Progenitor cell of endocrine pancreas (in vitro differentiated cells): ENCODE data around the gene ASAP3. TPM values are rescaled to one million over a fixed set of nuclear protein-coding genes. Genes with fewer than 3 reads are reported as not detected.

ENCODE experiments used
- DNase-seq: peaks from one replicate; pipeline ENCODE4 v3.0.0; 2021; ENCODE audit warnings: low spot score; ENCODE audit not compliant: unreplicated experiment
- H3K27ac Mint-ChIP-seq: 2 replicates; pipeline ENCODE4 v1.8.0; 2021; ENCODE audit warnings: mild to moderate bottlenecking, moderate library complexity, mixed read lengths
- H3K27me3 Mint-ChIP-seq: 2 replicates; pipeline ENCODE4 v1.8.0; 2021; ENCODE audit warnings: mixed read lengths
- H3K36me3 Mint-ChIP-seq: 2 replicates; pipeline ENCODE4 v1.8.0; 2022; ENCODE audit warnings: mixed read lengths; ENCODE audit not compliant: insufficient read depth
- H3K4me1 Mint-ChIP-seq: 2 replicates; pipeline ENCODE4 v1.8.0; 2021; ENCODE audit warnings: low read depth, mixed read lengths
- H3K4me3 Mint-ChIP-seq: 2 replicates; pipeline ENCODE4 v1.8.0; 2021; ENCODE audit warnings: low read depth, mild to moderate bottlenecking, moderate library complexity, mixed read lengths
- H3K9me3 Mint-ChIP-seq: 2 replicates; pipeline ENCODE4 v1.8.0; 2021; ENCODE audit warnings: low read depth, mixed read lengths
- CTCF ChIP-seq: fragments of 200-600 bp; sonication (generic); IDR thresholded peaks from one replicate; pipeline ENCODE4 v1.5.0; 2021; ENCODE audit warnings: antibody characterized with exemption, mild to moderate bottlenecking; ENCODE audit not compliant: unreplicated experiment
- total RNA-seq: library from RNA; stranded (reverse); gene quantifications from 2 replicates; pipeline ENCODE4 v1.2.1, GENCODE V29; 2021

ASAP3 gene
- total RNA-seq, 1 donor from 2014 or later: 67.8 TPM

DNA sequence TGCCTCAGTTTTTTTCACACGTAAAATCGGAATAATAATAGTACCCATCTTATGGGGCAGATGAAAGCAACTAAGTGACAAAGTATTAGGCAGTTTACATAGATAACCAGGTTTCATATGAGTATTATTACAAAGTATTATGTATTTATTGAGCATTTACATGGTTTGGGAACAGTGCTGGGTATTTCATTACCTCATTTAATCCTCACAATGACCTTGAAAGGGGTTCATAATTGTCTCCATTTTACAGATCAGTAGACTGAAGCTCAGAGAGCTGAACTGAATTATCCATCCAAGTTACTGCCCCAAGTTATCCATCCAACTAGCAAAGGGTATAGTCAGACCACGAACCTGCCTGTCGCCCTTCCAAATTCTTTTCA lies 80.6 kb downstream of the ASAP3 start:
- no peak for DNase-seq
- Mint-ChIP-seq H3K4me1 (peaks cover 1% of the 10 kb centered on the region), H3K27me3 (no peaks in the 10 kb centered on the region), H3K36me3 (peaks cover 3% of the 10 kb centered on the region), H3K4me3 (no peak overlapping the region), H3K9me3 (no peaks in the 10 kb centered on the region), H3K27ac (no peak overlapping the region)
- TF ChIP-seq CTCF: no peak

DNA sequence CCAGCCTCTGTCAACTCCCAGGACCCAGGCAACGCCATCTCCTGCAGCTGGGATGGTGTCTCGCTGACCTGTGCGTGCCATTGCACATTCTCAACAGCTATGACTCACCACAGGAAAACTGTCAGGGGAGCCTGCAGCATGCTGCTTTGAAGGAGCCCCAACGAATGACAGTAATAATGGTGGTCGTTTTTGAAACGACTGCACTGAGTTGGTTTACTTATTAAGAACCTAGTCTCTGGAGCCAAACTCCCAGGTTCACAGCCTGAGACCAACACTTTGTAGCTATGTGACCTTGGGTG lies 81.0 kb downstream of the ASAP3 start:
- no peak overlapping the region for H3K27ac Mint-ChIP-seq
- H3K27me3 Mint-ChIP-seq: no peaks in the 10 kb centered on the region
- no peaks in the 10 kb centered on the region for H3K9me3 Mint-ChIP-seq
- H3K4me1 Mint-ChIP-seq: peaks cover 1% of the 10 kb centered on the region
- no peak overlapping the region for H3K4me3 Mint-ChIP-seq
- peaks cover 3% of the 10 kb centered on the region for H3K36me3 Mint-ChIP-seq
- no peak for DNase-seq
- TF ChIP-seq CTCF: no peak

- Mint-ChIP-seq H3K9me3 (no peaks in the 10 kb centered on the region), H3K36me3 (peaks cover 3% of the 10 kb centered on the region), H3K4me3 (no peak overlapping the region), H3K4me1 (peaks cover 1% of the 10 kb centered on the region), H3K27ac (no peak overlapping the region), H3K27me3 (no peaks in the 10 kb centered on the region)
- no peak for TF ChIP-seq CTCF
- DNase-seq: no peak
Observed at GRCh38 chr1:23402286-23403037, 81.5 kb downstream of the ASAP3 start.

- no peaks in the 10 kb centered on the region for H3K9me3 Mint-ChIP-seq
- H3K27ac Mint-ChIP-seq: no peak overlapping the region
- H3K4me3 Mint-ChIP-seq: no peak overlapping the region
- no peak for DNase-seq
- H3K36me3 Mint-ChIP-seq: peaks cover 6% of the 10 kb centered on the region
- H3K4me1 Mint-ChIP-seq: peaks cover 1% of the 10 kb centered on the region
- no peaks in the 10 kb centered on the region for H3K27me3 Mint-ChIP-seq
- no peak for TF ChIP-seq CTCF
Observed at GRCh38 chr1:23401313-23401712, 82.7 kb downstream of the ASAP3 start.

DNA sequence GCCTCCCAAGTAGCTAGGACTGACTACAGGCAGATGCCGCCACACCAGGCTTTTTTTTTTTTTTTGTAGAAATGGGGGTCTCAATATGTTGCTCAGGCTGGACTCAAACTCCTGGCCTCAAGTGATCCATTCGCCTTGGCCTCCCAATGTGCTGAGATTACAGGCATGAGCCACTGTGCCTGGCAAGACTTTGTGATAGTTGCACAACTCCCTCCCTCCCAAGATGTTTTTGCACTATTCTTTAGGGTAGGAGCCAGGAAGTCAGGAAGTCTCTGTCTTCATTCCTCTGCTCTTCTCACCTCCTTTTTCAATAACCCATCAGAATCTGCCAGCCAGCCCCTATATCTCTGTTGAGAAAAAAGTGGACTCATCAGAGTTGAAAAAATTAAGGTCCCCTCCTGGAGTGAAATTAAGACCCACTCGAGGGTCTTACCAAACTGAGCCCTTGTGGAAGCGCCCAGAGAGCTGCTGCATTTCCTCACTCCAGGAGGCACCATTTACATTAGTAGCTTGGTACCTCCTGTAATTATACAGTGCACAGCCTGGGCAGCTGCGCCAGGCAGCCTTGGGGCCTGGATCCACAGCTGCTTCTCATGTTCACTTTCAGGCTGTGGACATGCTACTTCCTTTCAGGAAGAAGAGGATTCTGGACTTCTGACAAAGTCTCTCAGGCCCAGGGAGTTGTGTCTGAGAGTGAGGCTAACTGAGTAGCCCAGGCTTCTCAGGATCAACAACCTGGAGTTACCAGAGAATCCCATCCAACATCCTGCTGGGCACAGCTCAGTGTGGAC lies 83.5 kb downstream of the ASAP3 start:
- H3K4me1 Mint-ChIP-seq: peaks cover 1% of the 10 kb centered on the region
- no peaks in the 10 kb centered on the region for H3K9me3 Mint-ChIP-seq
- no peak for TF ChIP-seq CTCF
- H3K36me3 Mint-ChIP-seq: peaks cover 9% of the 10 kb centered on the region
- no peak overlapping the region for H3K4me3 Mint-ChIP-seq
- no peak for DNase-seq
- no peaks in the 10 kb centered on the region for H3K27me3 Mint-ChIP-seq
- H3K27ac Mint-ChIP-seq: no peak overlapping the region
